ENCODE data around the gene TUBB4B.

The TUBB4B gene

DNA sequence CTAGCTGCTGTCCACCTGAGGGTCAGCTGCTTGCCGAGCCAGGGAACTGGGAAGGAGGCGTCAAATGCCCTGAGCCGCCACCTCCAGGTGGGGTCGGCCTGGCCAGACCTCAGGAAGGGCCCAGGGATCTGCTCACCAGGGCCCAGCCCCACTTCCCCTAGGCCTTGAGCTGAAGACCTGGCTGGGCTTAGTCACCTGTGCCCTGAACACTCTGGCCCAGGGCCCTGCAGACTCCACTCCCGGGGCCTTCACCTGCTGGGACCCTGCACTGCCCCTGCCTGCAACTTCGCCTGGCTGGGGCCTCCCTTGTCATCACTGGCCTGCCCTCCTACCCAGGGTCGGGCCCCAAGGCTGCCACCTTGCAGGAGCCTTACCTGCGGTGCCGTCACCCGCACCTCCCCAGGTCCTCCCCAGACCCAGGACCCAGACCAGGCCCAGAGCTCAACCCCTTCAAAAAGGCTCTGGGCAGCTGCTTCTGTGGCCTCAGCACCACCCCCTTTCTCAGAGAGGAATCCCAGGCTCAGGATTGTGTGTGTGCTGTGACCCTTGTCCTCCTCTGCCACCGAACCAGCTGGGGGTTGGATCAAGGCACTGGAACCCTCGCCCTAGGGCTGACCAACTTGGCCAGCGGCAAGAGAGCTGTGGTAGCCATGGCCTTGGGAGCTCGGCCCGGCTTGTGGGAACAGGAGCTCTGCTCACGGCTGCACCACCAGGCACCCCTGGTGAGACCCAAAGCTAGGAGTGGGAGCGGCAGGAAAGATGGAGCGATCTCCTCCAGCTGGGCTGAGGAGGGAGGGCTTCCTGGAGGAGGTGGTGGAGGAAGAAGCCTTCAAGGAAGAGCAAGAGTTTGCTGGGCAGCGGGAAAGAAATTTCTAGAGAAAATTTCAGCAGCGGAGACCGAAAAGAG lies 12.9 kb downstream of the TUBB4B start:
- peaks cover 35% of the 10 kb centered on the region for H3K79me2 ChIP-seq (ENCODE audit: insufficient read depth, low read length)
- peak overlapping the region; percentile 94 for H3K4me2 ChIP-seq (ENCODE audit: insufficient read depth, low read length)
- H3K9ac ChIP-seq (ENCODE audit: low read depth, low read length) = peak overlapping the region; percentile 91
- H3K4me1 ChIP-seq (ENCODE audit: insufficient read depth, low read length) = peaks cover 31% of the 10 kb centered on the region
- H3K27ac ChIP-seq (ENCODE audit: low read length) = peak overlapping the region; percentile 73; the same call in 1 of the 2 replicates
- ATAC-seq (ENCODE audit: insufficient read depth, low read depth) (no peak; the same call in 2 of the 3 replicates), DNase-seq (no peak)
- TF ChIP-seq, protein P1, sequence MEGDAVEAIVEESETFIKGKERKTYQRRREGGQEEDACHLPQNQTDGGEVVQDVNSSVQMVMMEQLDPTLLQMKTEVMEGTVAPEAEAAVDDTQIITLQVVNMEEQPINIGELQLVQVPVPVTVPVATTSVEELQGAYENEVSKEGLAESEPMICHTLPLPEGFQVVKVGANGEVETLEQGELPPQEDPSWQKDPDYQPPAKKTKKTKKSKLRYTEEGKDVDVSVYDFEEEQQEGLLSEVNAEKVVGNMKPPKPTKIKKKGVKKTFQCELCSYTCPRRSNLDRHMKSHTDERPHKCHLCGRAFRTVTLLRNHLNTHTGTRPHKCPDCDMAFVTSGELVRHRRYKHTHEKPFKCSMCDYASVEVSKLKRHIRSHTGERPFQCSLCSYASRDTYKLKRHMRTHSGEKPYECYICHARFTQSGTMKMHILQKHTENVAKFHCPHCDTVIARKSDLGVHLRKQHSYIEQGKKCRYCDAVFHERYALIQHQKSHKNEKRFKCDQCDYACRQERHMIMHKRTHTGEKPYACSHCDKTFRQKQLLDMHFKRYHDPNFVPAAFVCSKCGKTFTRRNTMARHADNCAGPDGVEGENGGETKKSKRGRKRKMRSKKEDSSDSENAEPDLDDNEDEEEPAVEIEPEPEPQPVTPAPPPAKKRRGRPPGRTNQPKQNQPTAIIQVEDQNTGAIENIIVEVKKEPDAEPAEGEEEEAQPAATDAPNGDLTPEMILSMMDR (IDR thresholded peaks at IDR 0.05; ENCODE audit: borderline replicate concordance, extremely low read depth, low read length, poor library complexity, severe bottlenecking) = no peak
- no peak for TF ChIP-seq EZH2 (IDR thresholded peaks at IDR 0.05; ENCODE audit: borderline replicate concordance, low read depth, low read length, severe bottlenecking)
- H3K36me3 ChIP-seq (ENCODE audit: insufficient read depth, low read length) = peaks cover 24% of the 10 kb centered on the region
- peaks cover 14% of the 10 kb centered on the region for H4K20me1 ChIP-seq (ENCODE audit: insufficient read depth, low read length)
- H2AFZ ChIP-seq (ENCODE audit: low read depth, low read length) = peak overlapping the region; percentile 90
- H3K9me3 ChIP-seq (ENCODE audit: insufficient read depth, low read length, severe bottlenecking) = no peaks in the 10 kb centered on the region
- H3K4me3 ChIP-seq (ENCODE audit: low read depth in 1 of 2, low read length in 2 of 2) = peak overlapping the region; percentile 51 to 91
- H3K27me3 ChIP-seq (ENCODE audit: insufficient read depth, low read length, poor library complexity) = no peaks in the 10 kb centered on the region

DNA sequence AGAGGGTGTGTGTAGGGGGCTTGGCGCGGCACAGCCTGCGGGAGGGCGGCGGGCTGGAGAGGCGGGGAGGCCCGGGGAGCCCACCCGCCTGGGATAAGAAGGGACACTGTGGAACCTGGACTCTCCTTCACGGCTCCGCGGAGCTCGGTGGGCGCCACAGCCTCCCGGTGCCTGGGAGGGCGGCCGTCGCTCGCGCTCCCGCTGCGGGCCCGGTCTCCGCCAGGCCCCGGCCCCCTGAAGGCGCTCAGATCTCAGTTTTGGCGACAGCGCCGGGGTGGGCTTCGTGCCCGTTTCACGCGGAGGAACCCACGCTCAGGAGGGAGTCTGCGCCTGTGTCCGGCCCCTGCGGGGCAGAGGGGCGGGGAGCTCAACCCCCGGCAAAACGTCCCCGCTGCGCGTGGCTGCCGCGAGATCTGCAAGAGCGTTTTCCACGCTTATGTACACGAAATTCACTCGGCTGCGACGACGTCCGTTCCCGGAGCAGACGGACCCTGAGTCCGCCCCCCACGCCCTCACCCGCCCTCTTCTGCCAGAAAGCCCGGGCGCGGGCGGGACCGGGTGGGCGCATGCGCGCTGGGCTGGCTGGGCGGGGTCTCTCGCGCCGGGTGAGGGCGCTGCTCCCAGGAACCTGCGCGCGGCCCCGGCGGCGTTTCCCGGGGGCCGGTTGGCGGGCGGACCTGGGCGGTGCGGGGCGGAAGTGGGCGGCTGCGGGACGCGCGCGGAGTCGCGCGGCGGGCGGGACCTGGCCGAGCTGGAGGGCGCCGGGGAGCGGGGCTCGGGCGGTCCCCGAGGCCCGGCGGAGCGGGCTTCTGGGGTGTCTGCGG lies 13.7 kb downstream of the TUBB4B start, which contains the start of gene NELFB:
TSS of gene NELFB (plus strand) at position 704 of the 824 bp plus-strand sequence.
- Histone ChIP-seq H3K27me3 (ENCODE audit: insufficient read depth, low read length, poor library complexity) (no peaks in the 10 kb centered on the region), H3K9ac (ENCODE audit: low read depth, low read length) (peak within 1 kb of the TSS; percentile 91), H2AFZ (ENCODE audit: low read depth, low read length) (peak within 1 kb of the TSS; percentile 90), H3K9me3 (ENCODE audit: insufficient read depth, low read length, severe bottlenecking) (no peaks in the 10 kb centered on the region), H4K20me1 (ENCODE audit: insufficient read depth, low read length) (peaks cover 14% of the 10 kb centered on the region), H3K27ac (ENCODE audit: low read length) (peak within 1 kb of the TSS; percentile 73), H3K4me1 (ENCODE audit: insufficient read depth, low read length) (peaks cover 31% of the 10 kb centered on the region), H3K4me2 (ENCODE audit: insufficient read depth, low read length) (peak within 1 kb of the TSS; percentile 96), H3K79me2 (ENCODE audit: insufficient read depth, low read length) (peaks cover 38% of the 10 kb centered on the region), H3K4me3 (ENCODE audit: low read depth in 1 of 2, low read length in 2 of 2) (peak within 1 kb of the TSS; percentile 91 to 93), H3K36me3 (ENCODE audit: insufficient read depth, low read length) (peaks cover 29% of the 10 kb centered on the region)
- DNase-seq (peak; percentile 91), ATAC-seq (ENCODE audit: insufficient read depth, low read depth) (peak; percentile 85)
- TF ChIP-seq, protein P1 (IDR thresholded peaks at IDR 0.05; ENCODE audit: borderline replicate concordance, extremely low read depth, low read length, poor library complexity, severe bottlenecking) = no peak
- TF ChIP-seq EZH2 (IDR thresholded peaks at IDR 0.05; ENCODE audit: borderline replicate concordance, low read depth, low read length, severe bottlenecking) = no peak

DNA sequence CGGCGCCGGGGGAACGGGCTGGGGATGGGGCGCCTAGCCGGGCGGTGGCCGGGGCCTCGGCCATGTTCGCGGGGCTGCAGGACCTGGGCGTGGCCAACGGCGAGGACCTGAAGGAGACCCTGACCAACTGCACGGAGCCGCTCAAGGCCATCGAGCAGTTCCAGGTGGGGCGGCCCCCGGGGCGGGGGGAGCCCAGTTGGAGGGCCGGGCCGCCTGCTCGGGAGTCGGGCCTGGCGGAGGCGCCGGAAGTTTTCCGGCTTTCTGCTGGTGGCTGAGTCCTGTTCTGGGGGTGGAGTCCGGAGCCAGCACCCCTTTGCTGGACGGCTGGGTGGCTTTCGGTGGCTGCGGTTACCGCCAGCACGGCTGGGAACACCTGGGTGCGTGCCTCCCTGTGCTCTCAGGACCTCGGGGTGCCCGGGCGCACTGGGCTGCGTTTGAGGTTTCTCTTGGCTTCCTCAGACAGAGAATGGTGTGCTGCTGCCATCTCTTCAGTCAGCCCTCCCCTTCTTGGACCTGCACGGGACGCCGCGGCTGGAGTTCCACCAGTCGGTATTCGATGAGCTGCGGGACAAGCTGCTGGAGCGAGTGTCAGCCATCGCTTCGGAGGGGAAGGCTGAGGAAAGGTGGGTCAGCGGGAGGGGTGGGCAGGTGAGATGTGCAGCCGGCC lies 14.5 kb downstream of the TUBB4B start:
- no peaks in the 10 kb centered on the region for H3K27me3 ChIP-seq (ENCODE audit: insufficient read depth, low read length, poor library complexity)
- peak overlapping the region; percentile 96 for H3K4me2 ChIP-seq (ENCODE audit: insufficient read depth, low read length)
- peak overlapping the region; percentile 72 for H3K27ac ChIP-seq (ENCODE audit: low read length)
- peaks cover 31% of the 10 kb centered on the region for H3K4me1 ChIP-seq (ENCODE audit: insufficient read depth, low read length)
- no peaks in the 10 kb centered on the region for H3K9me3 ChIP-seq (ENCODE audit: insufficient read depth, low read length, severe bottlenecking)
- peaks cover 29% of the 10 kb centered on the region for H3K36me3 ChIP-seq (ENCODE audit: insufficient read depth, low read length)
- peak overlapping the region; percentile 91 for H3K9ac ChIP-seq (ENCODE audit: low read depth, low read length)
- peaks cover 38% of the 10 kb centered on the region for H3K79me2 ChIP-seq (ENCODE audit: insufficient read depth, low read length)
- H3K4me3 ChIP-seq (ENCODE audit: low read depth in 1 of 2, low read length in 2 of 2) = peak overlapping the region; percentile 91 to 93
- H4K20me1 ChIP-seq (ENCODE audit: insufficient read depth, low read length) = peaks cover 14% of the 10 kb centered on the region
- H2AFZ ChIP-seq (ENCODE audit: low read depth, low read length) = peak overlapping the region; percentile 83
- TF ChIP-seq, protein P1 (IDR thresholded peaks at IDR 0.05; ENCODE audit: borderline replicate concordance, extremely low read depth, low read length, poor library complexity, severe bottlenecking) = no peak
- no peak for TF ChIP-seq EZH2 (IDR thresholded peaks at IDR 0.05; ENCODE audit: borderline replicate concordance, low read depth, low read length, severe bottlenecking)
- DNase-seq = peak; percentile 49
- ATAC-seq (ENCODE audit: insufficient read depth, low read depth) = peak; percentile 27

Measured in DND-41 (cell line).